VCaP (cell line): Measurements from ENCODE around the gene MAP2K1.

ENCODE experiments used
- H3K27ac ChIP-seq: fragments of 450-650 bp; 2 replicates; pipeline ENCODE4 v1.5.1; 2017
- CTCF ChIP-seq: fragments of 450-650 bp; conservative IDR thresholded peaks from 2 replicates; pipeline ENCODE4 v1.5.1; 2017; ENCODE audit warnings: mild to moderate bottlenecking, moderate library complexity

MAP2K1 gene

GRCh38 chr15:66408254-66408653, 21.5 kb downstream of the MAP2K1 start:
- no peak overlapping the region for H3K27ac ChIP-seq
- TF ChIP-seq CTCF, result no peak

GRCh38 chr15:66408675-66409282, 22.1 kb downstream of the MAP2K1 start:
- TF ChIP-seq CTCF, result no peak
- no peak overlapping the region for H3K27ac ChIP-seq

GRCh38 chr15:66409565-66410108, 22.9 kb downstream of the MAP2K1 start:
- TF ChIP-seq CTCF, result no peak
- H3K27ac ChIP-seq, result no peak overlapping the region

- no peak overlapping the region for H3K27ac ChIP-seq
- no peak for TF ChIP-seq CTCF
These were observed 24.5 kb downstream of the MAP2K1 start for GRCh38 chr15:66411190-66411589.

GRCh38 chr15:66412220-66412619, 25.5 kb downstream of the MAP2K1 start:
- TF ChIP-seq CTCF, result no peak
- no peak overlapping the region for H3K27ac ChIP-seq

- H3K27ac ChIP-seq, result no peak overlapping the region
- TF ChIP-seq CTCF, result no peak
These were observed 26.9 kb downstream of the MAP2K1 start for GRCh38 chr15:66413579-66413978.

GRCh38 chr15:66415360-66415759, 28.6 kb downstream of the MAP2K1 start:
- no peak overlapping the region for H3K27ac ChIP-seq
- TF ChIP-seq CTCF, result no peak
